DMS53 (cell line): ENCODE measurements around the gene ORC3.

ENCODE experiments used
- DNase-seq: peaks from one replicate; lab custom pipeline; 2025; lab: John Stamatoyannopoulos, UW

ORC3 gene

DNA sequence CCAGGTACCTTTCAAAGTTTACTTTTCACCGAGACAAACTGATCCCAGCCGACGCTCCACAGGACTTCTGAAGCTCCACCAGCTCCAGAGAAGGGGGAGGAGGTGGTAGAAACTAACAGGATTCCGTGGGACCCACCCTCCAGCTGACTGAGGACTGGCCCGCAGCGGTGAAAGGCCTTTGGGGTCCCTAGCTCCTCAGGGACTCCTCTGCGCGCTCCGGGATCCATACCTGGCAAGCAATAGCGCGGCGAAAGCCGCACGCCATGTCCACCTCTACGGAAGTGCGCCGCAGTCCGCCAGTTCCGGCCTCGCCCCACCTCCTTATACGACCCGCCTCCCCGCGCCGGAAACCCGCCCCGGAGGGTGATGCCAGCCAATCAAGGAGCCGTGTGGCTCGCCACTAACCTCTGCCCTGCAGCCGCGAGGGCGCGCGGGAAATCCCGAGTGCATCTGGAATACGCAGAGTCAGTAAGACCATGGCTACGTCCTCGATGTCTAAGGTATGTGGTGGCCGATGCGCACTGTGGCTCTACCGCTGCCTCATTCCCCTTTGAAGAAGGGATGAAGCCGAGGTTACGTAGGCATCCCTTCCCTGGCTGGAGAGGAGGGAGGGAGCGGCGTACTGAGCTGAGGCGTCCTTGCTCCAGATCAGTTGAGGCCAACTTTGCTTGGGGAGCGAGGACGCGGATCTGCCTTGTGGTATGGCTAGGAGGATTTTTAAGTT, at the start of gene ORC3, which contains the start of gene RARS2:
Gene ORC3 (plus strand): TSS at position 443 of the 724 bp plus-strand sequence. CDS start 34 bp downstream, at position 477.
Gene RARS2 (minus strand): TSS at position 295 of the 724 bp plus-strand sequence. CDS start 30 bp downstream, at position 265.
- DNase-seq, result peak; percentile 95

DNA sequence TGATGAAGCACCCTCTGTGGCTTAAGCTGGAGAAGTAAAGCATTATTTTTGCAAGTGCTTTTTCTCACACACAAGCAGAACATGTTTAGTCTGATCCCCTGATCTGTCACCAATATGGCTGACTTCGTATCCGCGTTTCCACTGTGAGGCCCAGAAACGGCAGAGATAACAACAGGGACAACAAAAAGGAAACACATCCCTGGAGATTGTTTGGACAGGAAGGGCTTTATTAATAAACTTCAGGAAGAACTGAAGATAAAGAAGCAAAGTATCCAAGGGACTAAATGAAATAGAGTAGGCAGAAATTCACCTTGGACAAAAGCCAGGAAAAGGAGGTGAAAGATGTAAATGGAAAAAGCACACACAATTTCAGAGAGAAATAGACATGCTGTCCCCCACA, 49.4 kb upstream of the ORC3 start:
- DNase-seq, result no peak

DNA sequence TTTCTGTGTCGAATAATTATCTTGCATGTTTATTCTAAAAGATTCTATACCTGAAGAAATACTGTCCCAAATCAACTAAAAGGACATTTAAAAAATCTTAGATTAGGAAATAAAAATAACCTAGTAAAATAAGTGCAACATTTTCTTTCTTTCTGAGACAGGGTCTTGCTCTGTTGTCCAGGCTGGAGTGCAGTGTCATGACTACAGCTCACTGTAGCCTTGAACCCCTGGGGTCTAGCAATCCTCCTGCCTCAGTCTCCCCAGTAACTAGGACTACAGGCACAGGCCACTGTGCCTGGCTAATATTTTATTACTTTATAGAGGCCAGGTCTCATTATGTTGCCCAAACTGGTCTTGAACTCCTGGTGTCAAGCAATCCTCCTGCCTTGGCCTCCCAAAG, 48.9 kb upstream of the ORC3 start:
- no peak for DNase-seq

DNA sequence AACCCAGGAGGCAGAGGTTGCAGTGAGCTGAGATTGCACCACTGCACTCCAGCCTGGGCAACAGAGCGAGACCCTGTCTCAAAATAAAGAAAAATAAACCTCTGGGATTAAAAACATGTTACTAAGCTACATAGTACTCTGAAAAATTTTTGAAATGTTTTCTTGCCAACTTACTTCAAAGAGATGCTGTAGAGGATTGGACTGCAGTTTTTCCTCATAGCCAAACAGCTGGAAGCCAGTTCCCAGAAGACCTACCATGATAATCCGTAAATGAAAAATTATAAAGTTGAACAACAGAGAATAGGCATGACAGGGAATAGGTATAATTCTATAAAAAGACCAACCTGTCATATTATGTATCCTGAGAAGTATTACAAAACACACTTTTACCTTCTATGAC, 48.2 kb upstream of the ORC3 start:
- no peak for DNase-seq

DNA sequence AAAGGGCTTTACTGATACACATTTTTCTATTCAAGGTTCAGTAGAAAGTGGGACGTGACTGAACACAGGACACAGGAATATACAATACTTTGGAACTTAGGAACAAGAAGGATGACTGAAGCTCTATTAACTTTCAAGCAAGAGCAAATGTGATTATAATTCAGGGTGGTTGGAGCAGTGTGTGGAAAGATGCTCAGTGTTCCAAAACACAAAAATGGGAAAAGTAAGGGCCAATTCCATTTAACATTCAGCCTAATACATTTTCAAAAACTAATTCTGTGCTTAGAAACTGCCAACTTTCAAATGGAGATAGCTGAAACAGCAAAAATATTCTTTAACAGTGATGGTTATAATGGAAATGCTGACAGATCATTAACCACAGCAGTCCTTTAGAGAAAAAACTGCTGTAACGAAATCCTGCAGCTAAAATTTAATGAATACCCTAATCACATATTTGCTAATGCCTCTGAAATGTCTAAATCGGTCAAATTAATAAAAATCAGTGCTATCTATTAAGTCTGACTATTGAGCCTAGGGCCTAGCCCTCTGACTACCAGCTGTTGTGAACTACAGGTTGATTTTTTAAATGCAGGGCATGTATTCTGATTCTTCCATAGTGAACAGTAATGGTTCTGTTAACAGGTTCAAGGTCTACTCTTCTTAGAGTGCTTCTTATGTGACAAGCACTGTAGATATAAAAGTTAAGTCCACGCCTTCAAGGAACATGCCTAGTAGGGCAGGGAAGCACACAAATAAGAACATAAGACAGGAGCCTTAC, 46.0 kb upstream of the ORC3 start:
- DNase-seq, result no peak

DNA sequence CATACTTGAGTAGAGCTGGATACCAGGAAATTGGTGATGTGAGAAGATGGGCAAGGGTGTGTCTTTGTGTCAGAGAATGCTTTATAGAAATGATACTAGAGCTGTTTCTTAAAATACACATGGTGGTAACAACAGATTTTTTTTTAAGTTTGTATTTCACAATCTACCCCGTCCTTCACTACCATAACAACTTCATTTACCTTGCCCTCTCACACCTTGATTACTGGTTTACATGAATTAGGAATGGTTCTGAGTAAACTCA, 45.5 kb upstream of the ORC3 start:
- DNase-seq, result no peak

DNA sequence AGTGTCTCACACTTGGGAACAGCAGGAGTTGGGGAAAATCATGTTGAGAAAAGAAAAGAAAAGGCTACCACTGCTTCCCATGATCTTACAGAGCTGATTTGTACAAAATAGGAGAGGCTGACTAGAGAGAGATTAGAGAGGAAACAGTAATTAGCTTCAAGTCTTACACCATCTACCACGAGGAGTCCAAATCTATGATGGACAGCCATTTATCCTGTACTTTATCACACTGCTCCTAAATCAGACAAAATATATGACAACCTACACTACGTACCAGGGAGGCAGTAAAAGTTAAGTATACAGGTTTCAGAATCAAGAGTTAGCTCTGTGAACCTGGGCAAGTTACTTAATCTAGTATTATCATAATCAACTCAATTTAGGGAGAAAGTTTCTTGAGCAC, 38.1 kb upstream of the ORC3 start:
- no peak for DNase-seq

DNA sequence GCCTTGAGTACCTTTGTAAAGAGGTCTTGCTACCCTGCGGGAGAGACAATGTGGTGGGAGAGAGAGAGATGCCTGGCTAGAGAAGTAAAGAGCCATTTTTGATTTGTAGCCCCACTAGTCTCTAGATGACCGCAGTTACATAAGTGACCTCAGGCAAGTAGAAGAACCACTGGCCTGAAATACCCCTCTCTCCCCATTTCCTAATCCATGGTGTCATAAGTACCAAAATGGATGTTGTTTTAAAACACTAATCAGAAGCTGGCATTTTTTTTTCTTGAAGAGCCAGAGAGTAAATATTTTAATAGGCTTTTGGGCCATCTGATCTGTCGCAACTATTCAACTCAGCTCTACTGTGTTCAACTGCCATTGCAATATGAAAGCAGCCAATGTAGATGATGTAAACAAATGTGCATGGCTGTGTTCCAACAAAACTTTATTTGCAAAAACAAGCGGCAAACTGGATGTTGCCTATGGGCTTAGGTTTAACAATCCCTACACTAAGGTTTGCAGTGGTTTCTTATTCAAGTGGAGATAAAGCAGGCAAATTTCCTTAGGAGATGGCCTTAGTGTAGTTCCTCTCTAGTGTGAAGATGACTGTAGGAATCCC, 36.7 kb upstream of the ORC3 start:
- no peak for DNase-seq

DNA sequence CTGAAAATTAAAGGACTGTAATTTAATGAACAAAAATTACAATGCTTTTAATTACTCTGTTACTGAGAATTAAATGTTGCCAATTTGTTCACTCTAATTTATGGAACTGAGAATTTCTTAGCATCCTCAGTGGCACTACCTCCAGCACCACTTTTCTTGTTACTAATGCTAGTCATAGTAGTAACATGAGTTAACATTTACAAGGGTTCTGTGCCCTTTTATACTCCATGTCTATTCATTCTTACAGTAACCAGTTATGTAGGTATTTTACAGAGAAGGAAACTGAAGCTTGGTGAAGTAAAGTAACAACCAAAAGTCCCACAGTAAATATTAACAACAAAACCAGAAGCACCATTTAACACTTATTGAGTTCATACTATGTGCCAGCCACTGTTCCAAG, 34.4 kb upstream of the ORC3 start:
- DNase-seq, result no peak

DNA sequence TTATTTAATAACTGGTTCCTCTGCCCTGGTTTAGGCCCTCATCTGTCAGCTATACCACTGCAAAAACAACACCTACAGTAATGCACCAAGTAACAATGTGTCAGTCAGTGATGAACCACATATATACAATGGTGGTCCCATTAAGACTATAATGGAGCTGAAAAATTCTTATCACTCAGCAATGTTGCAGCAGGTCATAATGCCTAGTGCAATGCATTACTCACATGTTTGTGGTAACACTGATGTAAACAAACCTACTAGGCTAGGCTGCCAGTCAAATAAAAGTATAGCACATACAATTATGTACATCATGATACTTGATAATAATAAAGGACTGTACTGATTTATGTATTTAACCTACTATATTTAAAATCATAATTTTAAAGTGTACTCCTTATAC, 31.5 kb upstream of the ORC3 start:
- DNase-seq, result no peak

DNA sequence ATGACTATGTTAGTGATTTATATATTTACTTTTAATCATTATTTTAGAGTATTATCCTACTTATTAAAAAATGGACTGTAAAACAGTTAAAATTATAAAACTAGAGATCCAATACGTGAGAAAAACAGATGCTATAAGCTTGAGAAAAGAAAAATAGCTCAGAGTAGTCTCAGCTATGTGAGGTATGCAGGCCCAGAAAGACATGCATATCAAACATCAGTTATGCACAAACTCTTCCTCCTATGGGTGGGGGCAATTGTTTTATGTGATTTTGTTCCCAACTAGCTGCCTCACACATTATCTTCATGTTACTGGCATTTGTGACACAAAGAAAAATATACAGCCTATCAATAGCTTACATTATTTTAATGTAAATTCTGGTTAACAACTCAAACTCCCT, 28.9 kb upstream of the ORC3 start:
- no peak for DNase-seq

DNA sequence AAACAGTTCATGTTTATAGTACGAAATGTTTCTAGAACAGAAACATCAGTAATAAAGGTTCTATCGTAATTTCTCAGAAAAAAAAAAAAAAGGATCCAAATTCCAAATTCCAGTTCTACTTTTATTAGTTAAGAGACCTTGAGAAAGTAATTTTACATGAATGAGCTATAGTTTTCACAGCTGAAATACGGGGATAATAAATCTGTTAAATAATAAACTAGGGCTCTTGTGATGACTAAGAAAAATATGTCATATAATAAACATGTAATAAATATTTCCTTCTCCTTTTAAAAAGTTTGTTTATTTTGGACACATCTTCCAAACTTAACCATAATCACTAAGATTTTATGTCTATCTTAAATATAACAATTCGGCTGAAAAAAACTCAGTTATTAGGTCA, 17.9 kb upstream of the ORC3 start:
- no peak for DNase-seq

DNA sequence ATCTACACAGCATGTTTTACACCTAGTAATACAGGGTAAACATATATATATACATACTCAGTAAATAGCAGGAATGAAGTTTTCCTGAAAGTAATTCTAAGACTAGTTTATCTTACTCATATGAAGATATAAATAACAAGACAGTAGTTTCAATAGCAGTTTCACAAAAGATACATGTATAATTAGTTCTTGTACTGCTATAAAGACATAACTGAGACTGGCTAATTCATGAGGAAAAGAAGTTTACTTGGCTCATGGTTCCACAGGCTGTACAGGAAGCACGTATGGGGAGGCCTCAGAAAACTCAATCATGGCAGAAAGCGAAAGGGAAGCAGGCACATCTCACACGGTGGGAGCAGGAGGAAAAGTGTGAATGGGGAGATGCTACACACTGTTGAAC, 17.1 kb upstream of the ORC3 start:
- DNase-seq, result no peak

DNA sequence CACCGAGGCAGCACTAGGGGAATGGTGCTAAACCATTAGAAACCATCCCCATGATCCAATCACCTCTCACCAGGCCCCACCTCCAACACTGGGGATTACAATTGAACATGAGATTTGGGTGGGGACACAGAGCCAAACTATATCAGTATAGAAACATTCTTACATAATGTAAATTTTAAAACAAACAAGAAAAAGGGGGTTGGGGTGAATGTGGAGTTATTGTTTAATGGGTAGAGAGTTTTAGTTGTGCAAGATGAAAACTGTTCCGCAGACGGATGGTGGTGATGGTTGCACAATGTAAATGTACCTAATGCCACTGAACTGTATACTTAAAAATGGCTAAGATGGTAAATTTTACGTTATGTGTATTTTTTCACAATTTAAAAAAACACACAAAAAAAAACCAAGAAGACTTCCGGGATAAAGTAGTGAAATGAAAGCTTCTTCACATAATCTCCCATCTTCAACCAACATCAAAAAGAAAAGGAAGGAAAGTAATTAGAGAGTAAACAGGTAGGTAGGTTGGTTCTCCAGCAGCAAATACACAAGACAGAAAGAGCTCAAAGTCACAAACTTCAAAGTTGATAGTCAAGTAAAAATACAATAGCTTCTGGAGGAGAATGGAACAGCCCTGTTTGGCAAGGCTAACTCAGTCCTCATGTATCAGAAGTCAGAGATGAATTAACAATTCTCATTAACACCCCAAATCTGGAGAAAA, 16.5 kb upstream of the ORC3 start:
- no peak for DNase-seq

DNA sequence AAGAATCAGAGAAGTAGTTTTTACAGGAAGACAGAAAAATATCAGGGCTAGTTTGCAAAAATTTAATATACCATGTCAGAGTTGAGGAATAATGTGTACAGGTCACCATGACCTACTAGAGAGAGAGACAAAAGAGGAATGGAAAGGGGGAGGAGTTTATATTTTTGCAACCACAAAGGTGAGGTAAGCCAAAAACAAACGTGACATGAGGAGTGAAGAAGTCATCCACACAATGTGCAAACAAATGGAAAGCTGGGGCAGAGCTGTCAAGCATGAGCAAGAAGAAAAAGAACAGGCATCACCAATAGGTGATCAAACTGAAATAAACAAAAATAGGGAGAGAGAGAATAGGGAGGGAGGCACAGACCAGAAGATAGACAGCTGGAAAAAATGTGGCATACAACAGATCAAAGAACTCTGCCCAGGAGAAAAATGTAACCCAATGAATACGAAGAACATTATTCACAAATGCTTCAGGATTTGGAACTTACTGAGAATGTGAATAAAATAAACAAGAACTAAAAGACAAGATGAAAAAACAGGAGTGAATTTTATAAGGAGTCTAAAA, 15.6 kb upstream of the ORC3 start:
- peak; percentile 92 for DNase-seq

DNA sequence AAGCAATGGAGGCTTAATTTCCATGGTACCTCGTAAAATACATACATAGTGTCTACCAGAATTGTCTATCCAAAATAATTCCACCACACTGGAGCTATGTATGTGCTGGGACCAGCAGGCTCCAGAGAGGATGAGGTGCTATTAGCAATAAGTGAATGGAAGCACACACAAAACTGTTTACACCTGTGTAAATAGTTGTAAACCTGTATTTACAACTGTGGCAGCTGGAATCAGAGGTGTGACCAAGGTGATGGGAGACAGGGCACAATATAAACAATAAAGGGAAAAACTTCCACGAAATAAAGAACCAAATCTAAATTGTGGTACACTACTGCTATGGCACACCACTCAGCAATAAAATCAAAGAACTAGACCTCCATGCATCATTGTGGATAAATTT, 14.5 kb upstream of the ORC3 start:
- DNase-seq, result peak; percentile 87

DNA sequence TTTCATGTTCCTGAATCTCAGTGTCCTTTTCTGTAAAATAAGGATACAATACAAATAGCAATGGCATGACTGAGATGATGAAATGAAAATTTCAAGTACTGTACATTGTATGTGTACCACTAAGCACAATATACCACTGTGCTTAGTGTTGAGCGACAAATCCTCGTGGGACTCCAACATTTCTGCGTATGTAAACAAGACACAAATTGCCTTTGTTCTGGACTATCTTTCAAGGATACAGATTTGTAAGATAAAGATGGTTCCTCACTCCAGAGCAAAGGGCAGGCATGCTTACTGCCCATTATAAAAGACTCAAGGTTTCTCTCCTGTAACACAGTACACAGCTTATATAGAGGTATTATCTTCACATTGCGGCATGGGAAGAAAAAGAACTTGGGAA, 6.1 kb upstream of the ORC3 start:
- DNase-seq, result no peak

DNA sequence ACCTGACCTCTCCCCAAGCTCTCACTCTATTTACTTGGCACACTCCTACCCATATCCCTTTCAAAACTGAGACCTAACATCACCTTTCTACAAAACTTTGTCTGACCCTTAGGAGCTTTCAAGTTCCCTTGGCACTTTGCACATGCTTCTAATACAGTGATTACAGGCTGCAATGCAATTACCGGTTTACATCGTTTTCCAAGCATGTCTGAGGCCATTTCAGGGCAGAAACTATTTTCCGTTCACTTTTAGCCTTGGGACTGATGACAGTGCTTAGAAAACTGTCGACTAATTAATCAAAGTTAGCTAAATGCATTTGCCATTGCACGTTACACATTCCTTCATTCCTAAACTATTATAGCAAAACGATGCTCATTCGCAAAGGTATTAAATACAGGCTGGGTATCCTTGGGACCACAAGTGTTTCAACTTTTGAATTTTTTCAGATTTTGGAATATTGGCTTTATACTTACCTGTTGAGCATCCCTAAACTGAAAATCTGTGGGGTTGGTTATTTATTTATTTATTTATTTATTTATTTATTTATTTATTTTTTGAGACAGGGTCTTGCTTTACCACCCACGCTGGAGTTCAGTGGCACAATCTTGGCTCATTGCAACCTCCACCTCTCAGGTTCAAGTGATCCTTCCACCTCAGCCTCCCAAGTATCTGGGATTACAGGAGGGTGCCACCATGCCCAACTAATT, 3.4 kb upstream of the ORC3 start:
- DNase-seq, result no peak

DNA sequence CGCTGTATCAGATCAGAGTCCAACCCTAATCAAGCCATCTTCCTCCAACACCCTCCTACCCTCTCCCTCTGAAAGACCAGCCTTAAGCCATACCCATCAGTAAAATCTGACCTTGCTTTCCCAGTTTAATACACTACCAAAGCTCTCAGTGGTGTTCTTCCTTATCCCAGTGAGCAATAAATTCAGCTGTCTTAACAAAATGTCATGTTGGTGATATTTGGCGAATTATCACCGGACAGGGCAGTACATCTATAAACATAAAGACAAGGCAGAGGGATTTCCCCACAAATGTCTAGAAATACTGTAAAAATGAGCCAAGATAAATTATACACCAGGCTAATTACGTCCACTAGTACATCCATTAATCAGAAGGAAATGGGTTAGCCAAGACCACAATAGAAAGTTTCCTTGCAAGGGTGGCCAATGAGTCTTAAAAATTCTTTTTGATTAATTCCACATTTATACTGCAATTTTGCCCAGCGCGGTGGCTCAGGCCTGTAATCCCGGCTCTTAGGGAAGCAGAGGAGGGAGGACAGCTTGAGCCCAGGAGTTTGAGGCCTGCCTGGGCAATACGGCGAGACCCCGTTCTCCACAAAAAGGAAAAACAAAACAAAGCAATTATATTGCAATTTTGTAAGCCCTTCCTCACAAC, 1.1 kb upstream of the ORC3 start:
- DNase-seq, result no peak

DNA sequence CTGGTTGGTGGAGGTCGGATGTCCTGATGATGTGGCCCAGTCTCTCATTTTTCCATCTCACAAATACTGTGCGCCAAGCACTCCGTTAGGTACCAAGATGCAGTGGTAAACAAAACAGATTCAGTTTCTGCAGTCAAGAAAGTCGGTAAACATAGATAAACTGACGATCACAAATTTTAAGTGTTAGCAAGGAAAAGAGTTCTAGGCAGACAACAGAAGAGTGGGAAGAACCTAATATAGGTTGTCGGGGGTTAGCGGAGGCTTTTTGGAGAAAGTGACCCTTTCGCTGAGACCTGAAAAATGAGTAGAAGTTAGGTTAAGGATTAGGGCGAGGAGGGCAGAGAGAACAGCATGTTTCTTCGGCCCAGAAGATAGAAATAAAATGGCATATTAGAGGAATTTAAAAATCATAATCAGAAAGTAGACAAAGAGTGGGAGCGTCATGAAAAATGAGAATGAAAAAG, 514 bp downstream of the ORC3 start:
- DNase-seq, result no peak

DNA sequence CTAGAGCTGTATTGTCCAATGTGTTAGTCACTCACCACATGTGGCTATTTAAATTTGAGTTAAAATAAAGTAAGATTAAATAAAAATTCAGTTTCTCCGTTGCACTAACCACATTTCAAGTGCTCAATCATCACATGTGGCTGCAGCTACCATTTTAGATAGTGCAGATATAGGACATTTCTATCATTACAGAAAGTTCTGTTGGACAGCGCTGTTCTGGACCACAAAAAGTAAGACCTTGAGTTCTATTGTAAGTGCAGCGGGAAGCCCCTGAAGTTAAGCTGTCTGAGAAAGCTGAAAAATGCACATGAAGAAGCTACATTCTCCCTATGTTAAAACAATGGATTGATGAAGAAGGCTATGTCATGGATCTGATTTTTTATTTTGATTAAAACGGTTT, 1.1 kb downstream of the ORC3 start:
- DNase-seq, result no peak
